K562 (cell line): ENCODE data around the gene ZNRF3.

ENCODE experiments used
- ATF7 ChIP-seq: fragments of 450-650 bp; IDR thresholded peaks from 2 replicates; pipeline ENCODE4 v1.7.1; 2014; ENCODE audit warnings: mild to moderate bottlenecking, moderate library complexity
- CTCF ChIP-seq, 3 experiments: IDR thresholded peaks in 2 of 3; conservative IDR thresholded peaks in 1 of 3; 2 replicates each; pipeline ENCODE4 v1.5.1; 2011 to 2012; ENCODE audit warnings: low read length in 3 of 3, mild to moderate bottlenecking in 3 of 3, control low read depth in 2 of 3, improper control_type of control experiment in 1 of 3, inconsistent platforms in 1 of 3, low read depth in 1 of 3, mixed read lengths in 1 of 3, moderate library complexity in 1 of 3; ENCODE audit not compliant: insufficient read depth in 2 of 3
- FOXP1 ChIP-seq: sonication (generic); formaldehyde crosslinking; IDR thresholded peaks from 2 replicates; pipeline ENCODE4 v1.8.0; 2022; ENCODE audit warnings: mild to moderate bottlenecking, missing genetic modification reagents
- HINFP ChIP-seq: fragments of 450-650 bp; conservative IDR thresholded peaks from 2 replicates; pipeline ENCODE4 v1.6.1; 2016; ENCODE audit warnings: missing genetic modification characterization, low read depth, mild to moderate bottlenecking, control low read depth, missing compliant biosample characterization
- MAX ChIP-seq: sonication (generic); formaldehyde crosslinking; IDR thresholded peaks from 2 replicates; pipeline ENCODE4 v1.9.0; 2022; ENCODE audit warnings: mild to moderate bottlenecking, missing genetic modification reagents
- POLR2AphosphoS5 ChIP-seq: IDR thresholded peaks from 2 replicates; pipeline ENCODE4 v1.6.1; 2011; ENCODE audit warnings: mild to moderate bottlenecking, low read depth, low read length, moderate library complexity; ENCODE audit not compliant: control insufficient read depth, insufficient read depth
- RBM14 ChIP-seq: fragments of 200-400 bp; formaldehyde crosslinking; IDR thresholded peaks from 2 replicates; pipeline ENCODE4 v1.6.1; 2018; ENCODE audit warnings: low read depth, mild to moderate bottlenecking, low read length, moderate library complexity, borderline replicate concordance; ENCODE audit not compliant: insufficient read depth
- USF2 ChIP-seq: sonication (generic); formaldehyde crosslinking; IDR thresholded peaks from 2 replicates; pipeline ENCODE4 v1.5.0; 2020; ENCODE audit warnings: missing genetic modification reagents
- ZBTB43 ChIP-seq: sonication (generic); formaldehyde crosslinking; IDR thresholded peaks from 2 replicates; pipeline ENCODE4 v1.8.0; 2023; ENCODE audit warnings: mild to moderate bottlenecking, missing genetic modification reagents

- TF ChIP-seq POLR2AphosphoS5 (no peak), CTCF (IDR thresholded peaks at IDR 0.05 in 2 of 3, conservative IDR thresholded peaks at IDR 0.05 in 1 of 3; ENCODE audit: insufficient read depth in 2 of 3, low read depth in 1 of 3, low read length in 3 of 3) (no peak), RBM14 (no peak), ZBTB43 (no peak), ATF7 (no peak), HINFP (tag) (no peak), USF2 (CRISPR knock-in tag) (no peak), MAX (no peak), FOXP1 (CRISPR knock-in tag) (no peak)
Observed at GRCh38 chr22:29016067-29016938, 132.9 kb downstream of the ZNRF3 start.
